HuH-7 (cell line): Measurements from ENCODE around the gene KCMF1.
A peak's percentile ranks its signal among the peaks of the same experiment; 100 is the strongest.

Experiments used
- DNase-seq: peaks from one replicate; pipeline ENCODE4 v3.0.0; 2011; ENCODE audit warnings: low spot score

The KCMF1 gene

DNA sequence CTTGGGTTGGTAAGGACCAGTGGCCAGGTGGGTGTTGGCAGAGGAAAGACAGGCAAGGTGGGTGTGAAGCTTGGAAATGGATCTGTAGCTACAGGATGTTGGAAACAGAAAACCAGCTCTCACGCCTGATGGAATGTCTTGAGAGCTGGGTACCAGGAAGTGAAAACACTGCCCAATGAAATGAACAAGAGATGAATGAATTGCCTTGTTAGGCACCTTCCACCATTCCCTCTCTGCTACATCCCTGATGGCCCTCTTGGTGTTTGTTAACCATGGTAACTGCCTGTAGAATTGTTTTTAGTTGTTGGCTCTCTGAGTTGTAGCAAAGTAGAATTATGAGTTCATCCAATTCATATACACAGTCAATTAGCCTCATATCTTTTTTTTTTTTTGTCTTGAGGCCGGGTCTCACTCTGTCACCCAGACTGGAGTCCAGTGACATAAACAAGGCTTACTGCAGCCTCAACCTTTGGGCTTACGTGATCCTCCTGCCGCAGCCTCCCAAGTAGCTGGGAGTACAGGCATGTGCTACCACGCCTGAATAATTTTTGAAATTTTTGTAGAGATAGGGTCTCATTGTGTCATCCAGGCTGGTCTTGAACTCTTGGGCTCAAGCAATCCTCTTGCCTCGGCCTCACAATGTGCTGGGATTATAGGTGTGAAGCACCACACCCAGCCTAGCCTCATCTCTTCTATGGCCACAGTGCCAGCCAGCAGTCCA, 9.5 kb downstream of the KCMF1 start:
- no peak for DNase-seq

DNA sequence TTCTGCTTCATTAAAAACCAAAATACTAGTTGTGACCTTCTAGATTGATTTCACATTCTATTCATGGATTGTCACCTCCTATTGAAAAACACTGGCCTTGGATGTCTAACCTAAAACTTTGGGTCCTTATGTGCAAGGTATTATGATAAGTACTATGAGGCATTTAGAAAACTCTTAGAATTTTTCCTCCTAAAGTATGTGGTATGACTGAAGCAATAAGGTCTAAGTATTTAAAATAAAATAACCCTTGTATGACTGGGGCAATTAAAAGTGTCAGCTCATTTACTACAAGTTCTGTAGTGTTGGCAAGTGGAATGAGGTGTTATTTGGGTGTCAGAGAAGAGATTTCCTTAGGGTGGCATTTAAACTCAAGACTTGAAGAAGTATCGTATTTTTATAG, 15.1 kb downstream of the KCMF1 start:
- no peak for DNase-seq

DNA sequence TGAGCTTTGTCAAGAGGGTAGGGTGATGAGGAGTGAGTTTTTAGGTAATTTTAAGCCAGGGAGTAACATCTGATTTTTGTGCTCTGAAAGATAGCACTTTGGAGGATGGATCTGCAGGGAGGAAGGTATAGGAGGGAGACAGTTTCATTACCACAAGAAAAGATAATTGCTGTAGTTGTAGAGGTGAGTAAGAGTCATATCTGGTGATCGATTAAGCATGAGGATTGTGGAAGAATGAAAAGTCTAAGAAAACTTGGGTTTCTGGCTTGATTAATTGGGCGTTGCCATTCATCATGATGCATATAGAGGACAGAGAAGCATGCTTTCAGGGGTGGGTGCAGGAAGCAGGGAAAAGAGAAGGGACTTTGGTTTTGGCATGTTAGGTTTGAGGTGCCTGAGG, 18.5 kb downstream of the KCMF1 start:
- no peak for DNase-seq

DNA sequence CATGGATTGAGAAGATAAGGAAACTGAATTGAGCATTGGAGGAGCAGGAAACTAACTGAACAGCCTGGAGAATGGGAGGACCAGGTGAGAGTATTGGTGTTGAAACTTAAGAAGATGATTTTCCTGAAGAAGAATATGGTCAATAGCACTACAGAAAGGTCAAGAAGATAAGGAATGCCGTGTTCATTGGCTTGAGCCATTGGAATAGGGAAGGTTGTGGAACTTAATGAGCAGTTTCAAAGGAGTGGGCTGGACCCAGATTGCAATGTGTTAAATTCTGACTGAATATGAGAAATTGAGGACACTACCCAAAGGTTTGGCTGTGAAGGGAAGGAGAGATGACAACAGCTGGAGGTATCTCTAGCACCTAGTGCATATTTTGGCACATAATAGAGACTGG, 19.0 kb downstream of the KCMF1 start:
- no peak for DNase-seq

DNA sequence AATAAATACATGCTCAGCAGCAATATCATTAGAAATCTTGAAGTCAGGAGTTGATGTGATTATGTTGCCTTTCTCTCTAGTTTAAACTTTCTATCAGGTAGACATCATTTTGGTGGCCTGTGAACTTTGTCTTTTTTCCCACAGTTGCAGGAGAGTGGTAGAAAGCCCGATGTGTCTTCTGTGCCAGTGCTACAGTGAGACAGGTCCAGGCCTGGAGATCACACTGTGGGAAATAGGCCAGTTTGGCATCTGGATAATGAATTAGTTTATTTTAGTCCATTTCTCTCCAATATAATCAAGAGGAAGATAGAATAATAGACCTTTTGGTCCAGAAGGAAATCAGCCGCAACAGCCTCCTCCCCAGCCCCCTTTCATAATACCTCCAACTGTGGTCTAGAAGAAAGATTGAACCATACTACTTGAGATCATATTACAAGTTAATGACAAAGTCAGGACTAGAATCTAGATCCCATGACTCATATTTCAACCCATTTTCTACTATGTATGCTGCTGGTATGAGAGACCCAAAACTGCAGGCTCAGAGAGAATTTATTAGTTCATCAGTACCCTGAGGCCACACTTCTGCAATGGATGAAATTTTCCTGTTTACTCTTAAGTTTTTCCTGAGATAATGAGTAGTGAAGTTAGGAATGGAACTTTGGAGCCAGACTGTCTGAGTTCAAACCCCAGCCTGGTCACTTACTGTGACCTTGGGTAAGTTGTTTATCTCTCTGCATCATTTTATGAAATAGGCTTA, 20.6 kb downstream of the KCMF1 start:
- DNase-seq, result no peak

DNA sequence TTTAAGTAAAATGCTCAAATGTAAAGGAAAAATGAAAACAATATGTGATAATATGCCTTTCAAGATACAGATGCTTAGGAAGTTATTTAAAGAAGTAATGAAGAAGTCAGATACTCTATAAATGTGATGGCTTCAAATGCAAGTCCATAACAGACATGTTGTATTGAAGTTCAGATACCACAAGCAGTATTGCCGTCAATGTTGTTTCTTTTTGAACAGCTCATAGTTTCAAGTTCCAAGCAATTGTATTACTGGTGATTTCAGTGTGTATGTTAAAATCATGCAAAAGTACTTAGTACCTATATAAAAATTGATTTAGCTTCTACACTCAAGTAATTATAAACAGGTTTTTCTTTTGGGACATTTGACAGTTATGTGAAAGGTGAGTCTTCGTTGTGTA, 24.9 kb downstream of the KCMF1 start:
- no peak for DNase-seq

DNA sequence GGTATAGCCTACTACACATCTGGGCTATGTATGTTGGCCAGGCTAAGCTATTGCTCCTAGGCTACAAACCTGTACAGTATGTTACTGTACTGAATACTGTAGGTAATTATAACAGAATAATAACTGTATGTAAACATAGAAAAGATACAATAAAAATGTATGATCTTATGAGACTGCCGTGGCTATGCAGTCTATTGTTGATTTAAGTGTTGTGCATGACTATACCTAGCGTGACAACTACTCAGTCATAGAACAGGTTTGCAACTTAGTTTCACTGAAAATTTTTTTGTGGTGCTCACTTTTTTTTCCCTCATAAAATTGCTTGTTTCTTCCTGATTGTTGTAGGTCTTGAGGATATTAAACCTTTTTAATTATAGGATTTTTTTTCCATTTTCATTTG, 25.9 kb downstream of the KCMF1 start:
- DNase-seq, result no peak

DNA sequence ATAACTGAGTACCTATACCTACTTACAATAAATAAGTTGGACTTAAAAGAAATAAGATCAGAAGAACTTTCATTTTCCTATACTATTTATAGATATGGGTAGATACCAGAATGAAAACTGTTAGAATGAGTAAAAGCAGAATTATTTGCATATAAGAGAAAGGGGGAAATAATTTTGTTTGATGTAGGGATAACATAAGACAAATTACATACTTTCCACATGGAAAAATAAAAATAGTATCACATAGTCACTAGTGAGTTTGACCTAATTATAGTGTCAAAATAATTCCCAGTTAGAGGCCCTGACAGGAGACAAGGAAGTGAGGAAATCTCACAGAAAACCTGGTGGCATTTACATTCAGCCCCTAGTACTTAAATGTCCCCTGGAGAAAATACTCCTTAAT, 28.6 kb downstream of the KCMF1 start:
- DNase-seq, result no peak

DNA sequence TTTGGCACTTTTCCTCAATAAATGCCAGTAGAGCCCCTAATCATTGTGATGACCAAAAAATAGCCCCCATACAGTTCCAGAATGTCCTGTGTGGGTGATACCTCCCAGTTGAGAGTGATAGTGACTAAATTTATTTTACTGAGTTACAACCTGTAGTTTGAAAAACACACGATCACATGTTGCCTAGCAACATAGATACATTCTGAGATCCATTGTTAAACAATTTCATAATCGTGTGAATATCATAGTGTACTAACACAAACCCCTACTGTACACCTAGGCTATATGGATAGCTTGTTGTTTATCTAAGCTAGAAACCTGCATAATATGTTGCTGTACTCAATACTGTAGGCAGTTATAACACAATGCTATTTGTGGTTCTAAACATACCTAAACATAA, 30.6 kb downstream of the KCMF1 start:
- DNase-seq, result no peak

DNA sequence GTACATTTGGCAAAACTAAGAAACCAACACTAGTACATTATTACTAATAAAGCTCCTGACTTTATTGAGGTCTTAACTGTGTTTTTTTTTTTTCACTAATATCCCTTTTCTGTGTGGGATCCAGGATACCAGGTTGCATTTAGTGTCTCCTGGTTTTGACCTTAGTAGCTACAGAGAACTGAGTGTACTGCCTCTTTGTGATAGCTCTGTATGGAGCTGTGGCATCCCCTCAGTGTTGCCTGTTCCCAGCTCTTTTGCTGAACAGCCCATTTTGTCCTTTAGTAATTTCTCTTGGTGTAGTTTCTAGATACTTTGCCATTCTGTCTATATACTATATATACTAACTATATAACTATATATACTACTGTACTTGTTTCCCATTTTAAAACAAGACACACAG, 31.6 kb downstream of the KCMF1 start:
- no peak for DNase-seq

DNA sequence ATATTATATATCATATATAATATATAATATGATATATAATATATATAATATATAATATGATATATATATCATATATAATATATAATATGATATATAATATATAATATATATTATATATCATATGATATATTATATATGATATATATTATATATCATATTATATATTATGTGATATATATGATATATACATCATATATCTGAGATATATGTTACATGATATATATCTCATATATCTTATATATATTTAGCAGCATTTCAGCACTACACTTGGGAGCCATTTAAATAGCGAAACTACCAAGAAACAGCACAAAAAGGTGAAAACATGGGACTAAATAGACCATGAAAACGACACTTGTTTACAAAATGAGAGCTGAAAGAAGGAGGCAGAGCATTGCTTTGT, 37.3 kb downstream of the KCMF1 start:
- no peak for DNase-seq

DNA sequence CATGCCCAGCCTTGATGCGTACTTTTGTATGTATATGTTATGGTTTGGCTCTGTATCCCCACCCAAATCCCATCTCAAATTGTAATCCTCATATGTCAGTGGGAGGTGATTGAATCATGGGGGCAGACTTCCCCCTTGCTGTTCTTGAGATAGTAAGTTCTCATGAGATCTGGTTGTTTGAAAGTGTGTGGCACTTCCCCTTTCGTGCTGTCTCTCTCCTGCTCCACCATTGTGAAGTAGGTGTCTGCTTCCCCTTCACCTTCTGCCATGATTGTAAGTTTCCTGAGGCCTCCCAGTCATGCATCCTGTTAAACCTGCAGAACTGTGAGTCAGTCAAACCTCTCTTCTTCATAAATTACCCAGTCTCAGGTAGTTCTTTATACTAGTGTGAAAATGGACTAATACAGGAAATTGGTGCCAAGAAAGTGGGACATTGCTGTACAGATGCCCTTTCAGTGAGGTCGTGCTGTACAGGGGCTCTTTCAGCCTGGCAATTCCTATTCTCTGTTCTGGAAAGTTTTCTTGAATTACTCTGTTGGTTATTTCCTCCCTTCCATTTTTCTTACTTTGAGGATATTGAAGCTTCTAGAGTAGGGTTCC, 38.2 kb downstream of the KCMF1 start:
- no peak for DNase-seq

DNA sequence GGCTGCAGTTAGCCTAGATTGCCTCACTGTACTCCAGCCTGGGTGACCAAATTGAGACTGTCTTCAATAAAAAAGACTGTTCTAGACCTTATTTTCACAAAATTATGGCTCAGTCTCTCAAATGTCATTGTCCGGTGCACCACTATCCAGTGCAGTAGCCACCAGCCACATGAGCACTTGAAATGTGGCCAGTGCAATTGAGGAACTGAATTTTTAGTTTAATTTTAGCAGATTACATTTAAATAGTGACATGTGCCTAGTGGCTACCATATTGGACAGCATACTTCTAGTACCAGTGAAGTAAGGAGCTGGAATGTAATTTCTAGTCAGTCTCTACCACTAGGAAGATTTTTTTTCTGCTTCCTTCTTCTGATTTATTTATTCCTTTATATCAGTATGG, 39.4 kb downstream of the KCMF1 start:
- DNase-seq, result no peak

DNA sequence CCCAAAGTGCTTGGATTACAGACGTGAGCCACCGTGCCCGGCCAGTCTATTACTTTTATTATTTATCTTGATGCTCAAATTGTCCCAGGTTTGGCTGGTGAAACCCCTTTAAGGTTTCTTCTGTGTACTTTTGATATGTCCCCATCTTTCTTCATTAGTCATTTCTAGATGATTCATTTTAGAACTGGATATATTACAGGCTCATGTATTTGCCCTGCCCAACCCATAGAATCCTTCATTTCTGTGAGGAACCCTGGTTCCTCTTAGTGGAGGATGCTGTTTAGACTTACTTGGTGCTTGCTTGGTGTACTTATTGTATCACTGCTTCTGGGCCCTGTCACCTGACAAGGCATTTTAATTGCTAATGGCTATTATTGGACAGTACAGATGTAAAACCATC, 40.1 kb downstream of the KCMF1 start:
- DNase-seq, result no peak

DNA sequence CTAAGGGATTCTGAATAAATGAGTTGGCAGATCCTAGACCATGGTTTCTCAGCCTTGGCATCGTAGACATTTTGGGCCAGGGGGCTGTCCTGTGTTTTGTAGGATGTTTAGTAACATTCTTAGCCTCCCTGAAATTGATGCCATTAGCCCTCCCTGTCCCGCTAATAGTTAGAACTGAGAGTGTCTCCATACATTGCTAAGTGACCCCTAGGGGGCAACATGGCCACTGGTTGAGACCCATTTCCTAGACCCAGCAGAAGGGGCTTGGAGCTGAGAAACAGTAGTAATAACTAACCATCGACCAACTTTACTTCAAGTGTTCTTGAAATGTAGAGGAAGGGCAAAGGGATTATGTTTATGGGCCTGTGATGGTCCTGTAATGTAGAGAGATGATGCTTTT, 40.8 kb downstream of the KCMF1 start:
- DNase-seq, result peak; percentile 32

DNA sequence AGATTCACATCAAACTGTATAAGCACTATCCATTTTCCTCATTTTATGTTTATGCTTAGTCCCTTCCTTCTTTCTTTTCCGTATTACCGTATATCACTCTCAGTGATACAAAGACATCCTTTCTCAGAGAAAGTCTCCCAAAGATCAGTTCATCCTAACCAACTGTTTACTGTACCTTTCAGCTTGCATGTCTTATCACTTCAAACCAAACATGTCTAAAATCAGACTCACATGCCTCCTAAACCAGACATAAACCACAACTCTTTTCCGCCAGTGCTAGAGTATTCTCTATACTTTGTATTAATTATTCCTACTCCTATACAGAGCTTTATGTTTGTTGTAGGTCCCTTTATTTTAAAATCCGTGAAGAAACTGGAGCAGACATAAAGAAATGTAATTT, 41.5 kb downstream of the KCMF1 start:
- DNase-seq, result no peak

DNA sequence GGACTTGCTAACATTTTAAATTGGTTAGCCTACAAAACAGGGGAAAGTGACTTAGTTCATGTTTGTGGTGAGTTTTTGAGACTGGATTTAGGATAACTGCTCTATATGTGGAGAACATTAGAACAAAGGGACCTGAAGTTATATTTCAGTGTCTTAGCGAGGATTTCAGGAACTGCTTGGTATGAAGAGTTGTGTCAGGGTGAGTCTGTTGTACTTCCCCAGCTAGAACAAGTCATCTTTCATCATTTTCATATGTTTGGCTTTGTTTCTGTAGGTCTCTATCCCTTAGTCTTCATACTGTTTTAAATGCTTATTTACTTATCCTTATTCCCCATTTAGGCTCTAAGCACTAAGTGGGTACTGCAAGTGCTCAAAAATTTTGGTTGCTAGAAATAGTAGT, 41.9 kb downstream of the KCMF1 start:
- DNase-seq, result no peak

DNA sequence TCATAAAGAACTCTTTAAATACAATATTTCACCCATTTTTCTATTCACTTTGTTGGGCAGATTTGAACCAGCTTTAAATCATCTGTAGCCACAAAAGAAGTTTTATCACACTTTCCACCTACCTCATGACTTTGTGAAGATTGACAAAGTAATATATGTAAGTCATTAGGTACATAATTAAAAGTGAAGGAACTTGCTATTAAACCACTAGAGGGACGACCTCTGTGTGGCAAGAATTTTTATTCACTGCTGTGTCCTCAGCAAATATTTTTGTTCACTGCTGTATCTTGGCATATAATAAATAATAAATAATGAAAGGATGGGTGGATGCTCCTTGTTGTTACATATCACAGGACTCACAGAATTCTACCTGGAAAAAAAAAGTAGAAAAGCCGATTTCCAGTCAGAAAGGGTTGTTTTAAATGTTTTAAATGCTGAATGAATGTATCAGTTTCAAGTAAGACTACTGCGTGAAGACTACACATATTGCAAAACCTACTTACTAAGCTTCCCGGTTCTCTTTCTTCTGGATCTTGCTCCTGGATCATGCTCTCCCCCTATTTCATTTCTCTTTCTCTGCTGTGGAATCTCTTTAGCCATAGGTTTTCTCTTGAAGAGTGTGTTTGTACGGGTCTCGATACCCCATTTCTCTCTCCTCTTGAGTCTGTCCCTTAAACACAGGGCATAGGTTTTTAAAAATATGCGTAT, 44.8 kb downstream of the KCMF1 start:
- DNase-seq, result no peak

DNA sequence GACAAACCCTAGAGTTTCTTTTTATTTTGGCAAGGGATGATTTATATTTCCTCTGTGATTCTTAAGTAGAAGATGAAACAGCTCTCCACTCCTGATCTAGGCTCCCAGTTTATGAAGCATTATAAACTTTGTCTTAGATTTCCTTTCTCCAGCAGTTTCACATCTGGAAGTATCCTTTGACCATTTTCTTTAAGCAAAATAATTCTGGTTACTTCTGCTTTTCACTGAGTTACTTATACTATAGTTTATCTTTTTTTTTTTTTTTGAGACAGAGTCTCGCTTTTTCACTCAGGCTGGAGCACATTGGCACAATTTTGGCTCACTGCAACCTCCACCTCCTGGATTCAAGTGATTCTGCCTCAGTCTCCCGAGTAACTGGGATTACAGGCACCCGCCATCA, 45.5 kb downstream of the KCMF1 start:
- no peak for DNase-seq

DNA sequence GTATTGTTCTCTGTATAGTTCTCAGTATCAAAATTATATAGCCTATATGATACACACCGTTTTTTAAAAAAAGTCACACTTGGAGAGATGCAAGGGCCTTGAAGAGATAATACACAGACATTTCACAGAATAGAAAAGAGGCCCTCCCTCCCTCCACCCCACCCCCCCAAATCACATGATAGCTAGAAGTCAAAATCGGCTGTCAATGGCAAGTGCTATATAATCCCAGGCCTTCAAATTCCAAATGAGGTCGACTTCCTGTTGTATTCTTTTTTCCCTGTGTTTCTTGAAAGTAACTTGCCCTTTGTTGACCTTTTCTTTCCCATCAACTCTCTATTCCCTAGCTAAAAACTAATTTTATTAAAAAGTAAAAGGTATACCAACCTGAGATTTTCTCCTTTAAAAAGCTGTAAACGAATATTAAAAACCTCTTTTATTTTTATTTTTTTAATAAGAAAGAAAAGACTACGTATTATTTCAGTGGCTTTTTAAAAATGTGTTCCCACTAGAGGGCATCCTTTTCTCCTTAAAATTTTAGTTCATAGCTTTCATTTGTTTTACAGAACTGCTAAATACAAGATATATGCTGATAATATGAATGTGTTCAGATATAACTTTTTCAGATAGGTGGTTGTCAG, 46.6 kb downstream of the KCMF1 start:
- DNase-seq, result no peak

DNA sequence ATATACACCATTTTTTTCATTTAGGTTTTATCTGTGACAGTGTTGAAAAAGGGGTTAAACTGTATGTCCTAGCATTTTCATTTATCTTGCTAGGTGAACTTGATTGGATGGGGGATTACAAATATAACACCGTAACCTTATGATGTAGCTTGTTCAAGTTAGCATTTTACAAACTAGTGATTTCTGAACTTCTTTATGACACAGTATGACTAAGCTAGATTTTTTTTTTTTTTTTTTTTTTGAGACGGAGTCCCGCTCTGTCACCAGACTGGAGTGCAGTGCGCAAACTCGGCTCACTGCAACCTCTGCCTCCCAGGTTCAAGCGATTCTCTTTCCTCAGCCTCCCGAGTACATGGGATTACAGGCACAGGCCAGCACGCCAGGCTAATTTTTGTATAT, 47.1 kb downstream of the KCMF1 start:
- no peak for DNase-seq

DNA sequence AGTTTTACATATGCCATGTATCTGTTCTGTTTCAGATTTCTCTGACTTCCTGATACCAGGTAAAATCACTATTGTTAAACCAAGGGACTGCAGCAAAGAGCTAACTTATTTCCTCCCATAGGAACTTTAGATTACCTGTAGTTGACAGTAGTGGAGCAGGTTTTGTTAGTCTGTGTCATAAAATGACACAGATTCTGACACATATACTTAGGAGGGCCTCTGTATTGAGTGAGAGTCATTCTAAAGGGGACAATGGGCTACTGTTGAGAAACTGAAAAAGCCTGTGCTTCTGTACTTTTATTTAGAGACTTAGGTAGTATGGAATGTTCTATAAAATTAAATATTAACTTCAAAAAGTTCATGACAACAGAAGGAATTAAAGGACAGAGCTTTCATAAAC, 48.2 kb downstream of the KCMF1 start:
- peak; percentile 37 for DNase-seq
